Activated CD4-positive, alpha-beta T cell treated with anti-CD3 and anti-CD28 coated beads, Interleukin-2, amount 10 ng/mL, durations not matched to agents 24 days and 14 days (primary cell): ENCODE results near the gene PLCD3. TPM values are rescaled to one million over a fixed set of nuclear protein-coding genes. Genes with fewer than 3 reads are reported as not detected.
A peak's percentile ranks its signal among the peaks of the same experiment; 100 is the strongest.
"Not testable (repeated sequence)": the region's sequence is repeated elsewhere in the genome, so short reads cannot be mapped to it uniquely, and the experiment has no call there.

ENCODE experiments used
- DNase-seq: peaks from one replicate; pipeline ENCODE4 v3.0.0; 2022
- H3K27ac Mint-ChIP-seq: one replicate; pipeline ENCODE4 v1.8.0; 2022; ENCODE audit warnings: mild to moderate bottlenecking, mixed read lengths
- H3K27me3 Mint-ChIP-seq: one replicate; pipeline ENCODE4 v1.8.0; 2022; ENCODE audit warnings: mixed read lengths
- H3K36me3 Mint-ChIP-seq: one replicate; pipeline ENCODE4 v1.8.0; 2022; ENCODE audit warnings: low read depth, mild to moderate bottlenecking, mixed read lengths
- H3K4me1 Mint-ChIP-seq: one replicate; pipeline ENCODE4 v1.8.0; 2021; ENCODE audit warnings: mixed read lengths
- H3K4me3 Mint-ChIP-seq: one replicate; pipeline ENCODE4 v1.8.0; 2022; ENCODE audit warnings: mild to moderate bottlenecking, moderate library complexity, mixed read lengths
- H3K9me3 Mint-ChIP-seq: one replicate; pipeline ENCODE4 v1.8.0; 2021; ENCODE audit warnings: mixed read lengths
- intact Hi-C: fragments of 100-400 bp; cut with micrococcal nuclease; formaldehyde crosslinking; loops from one replicate; pipeline ENCODE4 v1.15.1; 2023
- total RNA-seq: library from RNA; stranded (reverse); gene quantifications from 2 replicates; pipeline ENCODE4 v1.2.3, GENCODE V29; 2022

PLCD3 gene
- total RNA-seq, 1 donor from 2014 or later: 4.9 TPM

GRCh38 chr17:45132572-45133463, 503 bp upstream of the PLCD3 start:
- Mint-ChIP-seq H3K4me1 (peaks cover 8% of the 10 kb centered on the region), H3K9me3 (no peaks in the 10 kb centered on the region), H3K27ac (peak overlapping the region; percentile 83), H3K27me3 (peaks cover 13% of the 10 kb centered on the region), H3K36me3 (peaks cover 1% of the 10 kb centered on the region), H3K4me3 (peak overlapping the region; percentile 89)
- intact Hi-C loops: loop anchor here (1.0 to 2.0 kb wide), 2 partner anchors 114 to 354 kb away; no protein-coding TSS in a partner anchor
- DNase-seq: peak; percentile 89

GRCh38 chr17:45131616-45132319, 547 bp downstream of the PLCD3 start:
- peak; percentile 88 for DNase-seq
- peak overlapping the region; percentile 89 for H3K4me3 Mint-ChIP-seq
- peaks cover 13% of the 10 kb centered on the region for H3K27me3 Mint-ChIP-seq
- intact Hi-C loops: loop anchor here (1.0 to 2.0 kb wide), 2 partner anchors 112 to 353 kb away; no protein-coding TSS in a partner anchor
- no peaks in the 10 kb centered on the region for H3K36me3 Mint-ChIP-seq
- no peaks in the 10 kb centered on the region for H3K9me3 Mint-ChIP-seq
- H3K4me1 Mint-ChIP-seq: peaks cover 8% of the 10 kb centered on the region
- H3K27ac Mint-ChIP-seq: no peak overlapping the region

- no peaks in the 10 kb centered on the region for H3K9me3 Mint-ChIP-seq
- H3K36me3 Mint-ChIP-seq: no peaks in the 10 kb centered on the region
- H3K4me1 Mint-ChIP-seq: peaks cover 4% of the 10 kb centered on the region
- no peak overlapping the region for H3K27ac Mint-ChIP-seq
- H3K27me3 Mint-ChIP-seq: peaks cover 13% of the 10 kb centered on the region
- H3K4me3 Mint-ChIP-seq: peak overlapping the region; percentile 89
- intact Hi-C loops: no loop called here
- no peak for DNase-seq
These were observed 1.4 kb downstream of the PLCD3 start for GRCh38 chr17:45130681-45131615.

- Mint-ChIP-seq H3K36me3 (no peaks in the 10 kb centered on the region), H3K4me3 (no peak overlapping the region), H3K9me3 (no peaks in the 10 kb centered on the region), H3K27ac (no peak overlapping the region), H3K4me1 (peaks cover 3% of the 10 kb centered on the region), H3K27me3 (peaks cover 13% of the 10 kb centered on the region)
- DNase-seq: no peak
- intact Hi-C loops: no loop called here
These were observed 2.2 kb downstream of the PLCD3 start for GRCh38 chr17:45129940-45130680.

- Mint-ChIP-seq H3K4me1 (peaks cover 2% of the 10 kb centered on the region), H3K27ac (no peak overlapping the region), H3K27me3 (peaks cover 13% of the 10 kb centered on the region), H3K36me3 (no peaks in the 10 kb centered on the region), H3K9me3 (no peaks in the 10 kb centered on the region), H3K4me3 (no peak overlapping the region)
- no peak for DNase-seq
- intact Hi-C loops: no loop called here
These were observed 2.8 kb downstream of the PLCD3 start for GRCh38 chr17:45129426-45129939.

- DNase-seq: no peak
- peaks cover 13% of the 10 kb centered on the region for H3K27me3 Mint-ChIP-seq
These were observed 3.3 kb downstream of the PLCD3 start for GRCh38 chr17:45128989-45129388.

GRCh38 chr17:45128331-45128730, 4.0 kb downstream of the PLCD3 start:
- no peak overlapping the region for H3K4me3 Mint-ChIP-seq
- H3K27me3 Mint-ChIP-seq: peaks cover 13% of the 10 kb centered on the region
- no peaks in the 10 kb centered on the region for H3K36me3 Mint-ChIP-seq
- DNase-seq: no peak
- intact Hi-C loops: no loop called here
- H3K4me1 Mint-ChIP-seq: peaks cover 2% of the 10 kb centered on the region
- H3K27ac Mint-ChIP-seq: no peak overlapping the region
- no peaks in the 10 kb centered on the region for H3K9me3 Mint-ChIP-seq

More at GRCh38 chr17:45128989-45129388, 3.3 kb downstream of the PLCD3 start:
- intact Hi-C loops: no loop called here
- Mint-ChIP-seq H3K9me3 (no peaks in the 10 kb centered on the region), H3K4me3 (no peak overlapping the region), H3K27ac (no peak overlapping the region), H3K36me3 (no peaks in the 10 kb centered on the region), H3K4me1 (peaks cover 2% of the 10 kb centered on the region)

- peaks cover 15% of the 10 kb centered on the region for H3K27me3 Mint-ChIP-seq
- H3K9me3 Mint-ChIP-seq: no peaks in the 10 kb centered on the region
- no peak overlapping the region for H3K4me3 Mint-ChIP-seq
- peaks cover 2% of the 10 kb centered on the region for H3K4me1 Mint-ChIP-seq
- no peak overlapping the region for H3K27ac Mint-ChIP-seq
- intact Hi-C loops: no loop called here
- no peak for DNase-seq
- H3K36me3 Mint-ChIP-seq: no peaks in the 10 kb centered on the region
These were observed 4.6 kb downstream of the PLCD3 start for GRCh38 chr17:45127548-45128300.

GRCh38 chr17:45127207-45127547, 5.1 kb downstream of the PLCD3 start:
- Mint-ChIP-seq H3K4me3 (no peak overlapping the region), H3K27me3 (peaks cover 15% of the 10 kb centered on the region), H3K9me3 (no peaks in the 10 kb centered on the region), H3K27ac (no peak overlapping the region), H3K4me1 (peaks cover 2% of the 10 kb centered on the region), H3K36me3 (no peaks in the 10 kb centered on the region)
- DNase-seq: no peak
- intact Hi-C loops: no loop called here

- Mint-ChIP-seq H3K4me3 (no peak overlapping the region), H3K27me3 (peaks cover 13% of the 10 kb centered on the region), H3K9me3 (no peaks in the 10 kb centered on the region), H3K4me1 (no peaks in the 10 kb centered on the region), H3K27ac (no peak overlapping the region), H3K36me3 (no peaks in the 10 kb centered on the region)
- DNase-seq: no peak
- intact Hi-C loops: no loop called here
These were observed 6.8 kb downstream of the PLCD3 start for GRCh38 chr17:45125509-45125908.

- H3K27ac Mint-ChIP-seq, H3K4me3 Mint-ChIP-seq, H3K27me3 Mint-ChIP-seq, H3K9me3 Mint-ChIP-seq, DNase-seq, intact Hi-C loops, H3K36me3 Mint-ChIP-seq, H3K4me1 Mint-ChIP-seq: not testable (repeated sequence)
These were observed 7.6 kb downstream of the PLCD3 start for GRCh38 chr17:45124797-45125122.

- no peak for DNase-seq
- no peaks in the 10 kb centered on the region for H3K4me1 Mint-ChIP-seq
- H3K27ac Mint-ChIP-seq: no peak overlapping the region
- H3K36me3 Mint-ChIP-seq: no peaks in the 10 kb centered on the region
- peaks cover 10% of the 10 kb centered on the region for H3K27me3 Mint-ChIP-seq
- no peaks in the 10 kb centered on the region for H3K9me3 Mint-ChIP-seq
- intact Hi-C loops: no loop called here
- no peak overlapping the region for H3K4me3 Mint-ChIP-seq
These were observed 8.2 kb downstream of the PLCD3 start for GRCh38 chr17:45123930-45124796.
